Upper lobe of right lung (tissue), 1 donor: ENCODE data around the gene EEF1AKMT3. TPM values are rescaled to one million over a fixed set of nuclear protein-coding genes. Genes with fewer than 3 reads are reported as not detected.

Experiments
- ATAC-seq: fragments of 200-7000 bp; cut with Tn5 transposase; one replicate; pipeline ENCODE4 v1.9.1; 2020; ENCODE audit warnings: mild to moderate bottlenecking, moderate library complexity
- DNase-seq: peaks from one replicate; pipeline ENCODE4 v3.0.0-alpha.2; 2020
- H3K27ac ChIP-seq: fragments of 200-600 bp; one replicate; pipeline ENCODE4 v1.8.0; 2022
- H3K27me3 ChIP-seq: fragments of 200-600 bp; one replicate; pipeline ENCODE4 v1.8.0; 2022; ENCODE audit warnings: mild to moderate bottlenecking
- H3K36me3 ChIP-seq: fragments of 200-600 bp; one replicate; pipeline ENCODE4 v1.8.0; 2022
- H3K4me1 ChIP-seq: fragments of 200-600 bp; one replicate; pipeline ENCODE4 v1.8.0; 2022
- H3K4me3 ChIP-seq: fragments of 200-600 bp; one replicate; pipeline ENCODE4 v1.8.0; 2022; ENCODE audit warnings: mild to moderate bottlenecking
- H3K9me3 ChIP-seq: fragments of 200-600 bp; one replicate; pipeline ENCODE4 v1.8.0; 2022
- intact Hi-C: fragments of 100-400 bp; cut with DNase I; formaldehyde crosslinking; loops from one replicate; pipeline ENCODE4 v1.11.0; 2022
- total RNA-seq: library from RNA; stranded (reverse); fragmentation: NEBNext Ultra II Directional; extraction: Animal tissue kit (Norgen Biotek cat#: 25700); gene quantifications from one replicate; pipeline ENCODE4 v1.2.1, GENCODE V29; 2021
- TF ChIP-seq, protein P1 (sequence below): fragments of 200-600 bp; IDR thresholded peaks from one replicate; pipeline ENCODE4 v1.8.0; 2022; ENCODE audit warnings: antibody characterized with exemption
- donor health status: DM: no; HTN: yes; CAD: no; lungs with severe emphysema.

Gene EEF1AKMT3
- total RNA-seq, 1 donor from 2014 or later: 8.0 TPM

DNA sequence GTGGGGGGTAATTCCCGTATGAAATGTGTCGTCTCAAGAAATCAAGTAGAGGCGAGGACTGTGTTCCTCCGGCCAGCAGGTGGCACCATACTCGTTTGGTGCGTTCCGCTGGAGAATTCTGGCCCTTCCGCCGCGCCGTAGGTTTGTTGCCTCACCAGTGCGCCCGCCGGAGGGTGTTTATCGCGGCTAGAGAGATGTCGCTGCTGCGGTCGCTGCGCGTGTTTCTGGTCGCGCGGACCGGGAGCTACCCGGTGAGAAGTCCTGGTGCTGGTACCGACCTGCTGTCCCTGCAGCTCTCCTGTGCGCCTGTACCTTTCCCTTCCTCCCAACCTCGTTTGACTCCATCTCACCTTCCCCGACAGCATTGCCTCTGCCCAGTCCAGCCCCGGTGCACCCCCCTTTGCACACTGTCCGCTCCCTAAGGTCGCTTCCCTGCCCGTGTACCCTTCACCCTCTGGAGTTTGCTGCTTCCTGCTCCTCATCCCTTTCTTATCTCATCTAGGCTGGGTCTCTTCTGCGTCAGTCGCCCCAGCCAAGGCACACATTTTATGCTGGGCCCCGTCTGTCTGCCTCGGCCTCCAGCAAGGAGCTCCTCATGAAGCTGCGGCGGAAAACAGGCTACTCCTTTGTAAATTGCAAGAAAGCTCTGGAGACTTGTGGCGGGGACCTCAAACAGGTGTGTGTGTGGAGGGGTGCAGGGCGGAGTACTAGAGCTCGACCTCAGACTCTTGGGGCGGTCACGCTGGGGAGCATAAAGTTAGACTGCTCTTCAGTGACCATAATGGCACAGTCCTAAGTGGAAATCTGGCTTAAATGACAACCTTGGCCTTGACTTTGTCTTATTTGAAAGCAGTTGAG, 10.4 kb downstream of the EEF1AKMT3 start, which contains the start of gene TSFM:
Gene TSFM, plus strand, starts transcription at position 180 of the 858 bp plus-strand sequence. Its CDS starts 15 bp downstream, at position 195.
- peak within 1 kb of the TSS; percentile 95 for H3K4me3 ChIP-seq
- intact Hi-C loops: no loop called here
- DNase-seq (peak; percentile 98), ATAC-seq (peak; percentile 99)
- H3K36me3 ChIP-seq: peaks cover 33% of the 10 kb centered on the region
- H3K27ac ChIP-seq: peak within 1 kb of the TSS; percentile 74
- H3K4me1 ChIP-seq: peaks cover 18% of the 10 kb centered on the region
- H3K27me3 ChIP-seq: no peaks in the 10 kb centered on the region
- TF ChIP-seq, protein P1, sequence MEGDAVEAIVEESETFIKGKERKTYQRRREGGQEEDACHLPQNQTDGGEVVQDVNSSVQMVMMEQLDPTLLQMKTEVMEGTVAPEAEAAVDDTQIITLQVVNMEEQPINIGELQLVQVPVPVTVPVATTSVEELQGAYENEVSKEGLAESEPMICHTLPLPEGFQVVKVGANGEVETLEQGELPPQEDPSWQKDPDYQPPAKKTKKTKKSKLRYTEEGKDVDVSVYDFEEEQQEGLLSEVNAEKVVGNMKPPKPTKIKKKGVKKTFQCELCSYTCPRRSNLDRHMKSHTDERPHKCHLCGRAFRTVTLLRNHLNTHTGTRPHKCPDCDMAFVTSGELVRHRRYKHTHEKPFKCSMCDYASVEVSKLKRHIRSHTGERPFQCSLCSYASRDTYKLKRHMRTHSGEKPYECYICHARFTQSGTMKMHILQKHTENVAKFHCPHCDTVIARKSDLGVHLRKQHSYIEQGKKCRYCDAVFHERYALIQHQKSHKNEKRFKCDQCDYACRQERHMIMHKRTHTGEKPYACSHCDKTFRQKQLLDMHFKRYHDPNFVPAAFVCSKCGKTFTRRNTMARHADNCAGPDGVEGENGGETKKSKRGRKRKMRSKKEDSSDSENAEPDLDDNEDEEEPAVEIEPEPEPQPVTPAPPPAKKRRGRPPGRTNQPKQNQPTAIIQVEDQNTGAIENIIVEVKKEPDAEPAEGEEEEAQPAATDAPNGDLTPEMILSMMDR: peak; percentile 92
- H3K9me3 ChIP-seq: no peaks in the 10 kb centered on the region

DNA sequence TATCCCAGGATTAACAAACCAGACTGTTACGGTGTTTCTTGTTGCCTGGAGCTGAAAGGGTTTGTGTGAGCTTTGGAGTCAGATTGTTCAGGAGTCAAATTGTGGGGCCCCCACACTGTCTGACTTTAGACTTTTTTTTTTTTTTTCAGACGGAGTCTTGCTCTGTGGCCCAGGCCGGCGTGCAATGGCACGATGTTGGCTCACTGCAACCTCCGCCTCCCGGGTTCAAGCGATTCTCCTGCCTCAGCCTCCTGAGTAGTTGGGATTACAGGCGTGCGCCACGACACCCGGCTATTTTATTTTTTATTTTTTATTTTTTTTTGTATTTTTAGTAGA, 11.0 kb downstream of the EEF1AKMT3 start:
- H3K9me3 ChIP-seq: no peaks in the 10 kb centered on the region
- H3K36me3 ChIP-seq: peaks cover 39% of the 10 kb centered on the region
- TF ChIP-seq, protein P1: no peak
- no peaks in the 10 kb centered on the region for H3K27me3 ChIP-seq
- intact Hi-C loops: no loop called here
- peak overlapping the region; percentile 95 for H3K4me3 ChIP-seq
- DNase-seq: no peak
- H3K27ac ChIP-seq: peak overlapping the region; percentile 74
- peaks cover 18% of the 10 kb centered on the region for H3K4me1 ChIP-seq
- ATAC-seq: no peak

DNA sequence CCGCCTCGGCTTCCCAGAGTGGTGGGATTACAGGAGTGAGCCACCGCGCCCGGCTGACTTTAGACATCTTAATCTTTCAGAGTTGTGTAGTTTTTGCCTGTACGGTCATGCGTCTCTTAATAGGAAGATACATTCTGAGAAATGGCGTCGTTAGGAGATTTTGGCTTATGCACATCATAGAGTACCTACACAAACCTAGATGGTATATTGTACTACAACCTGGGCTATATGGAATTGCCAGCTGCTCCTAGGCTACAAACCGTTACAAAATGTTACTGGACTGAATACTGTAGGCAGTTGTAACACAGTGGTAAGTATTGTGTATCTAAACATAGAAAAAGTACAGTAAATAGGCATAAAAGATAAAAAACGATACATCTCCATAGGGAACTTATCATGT, 11.4 kb downstream of the EEF1AKMT3 start:
- TF ChIP-seq, protein P1: no peak
- H3K4me3 ChIP-seq: peak overlapping the region; percentile 95
- no peaks in the 10 kb centered on the region for H3K27me3 ChIP-seq
- intact Hi-C loops: no loop called here
- H3K27ac ChIP-seq: no peak overlapping the region
- ATAC-seq: no peak
- H3K36me3 ChIP-seq: peaks cover 42% of the 10 kb centered on the region
- H3K9me3 ChIP-seq: no peaks in the 10 kb centered on the region
- DNase-seq: no peak
- H3K4me1 ChIP-seq: peaks cover 18% of the 10 kb centered on the region

DNA sequence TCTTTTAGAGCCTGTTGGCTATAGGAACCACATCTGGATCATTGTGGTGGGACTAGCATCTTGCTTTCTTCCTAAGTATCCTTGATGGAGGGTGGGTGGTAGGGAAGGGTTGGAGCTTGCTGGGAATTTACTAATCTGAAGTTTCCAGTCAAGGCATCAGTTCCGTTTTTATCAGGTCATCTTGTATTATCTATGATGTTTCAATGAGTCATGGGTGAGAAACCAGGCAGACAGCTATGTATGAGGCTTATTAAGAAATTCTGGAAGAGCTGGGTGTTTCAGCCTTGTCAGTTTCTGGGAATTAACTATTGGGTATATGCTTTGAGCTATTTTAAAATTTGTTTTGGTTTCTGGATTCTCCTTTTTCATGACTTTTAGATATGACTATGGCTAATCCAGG, 21.5 kb downstream of the EEF1AKMT3 start:
- no peak overlapping the region for H3K27ac ChIP-seq
- peaks cover 6% of the 10 kb centered on the region for H3K4me1 ChIP-seq
- TF ChIP-seq, protein P1: no peak
- H3K36me3 ChIP-seq: peaks cover 79% of the 10 kb centered on the region
- no peak overlapping the region for H3K4me3 ChIP-seq
- intact Hi-C loops: no loop called here
- ATAC-seq: no peak
- H3K9me3 ChIP-seq: no peaks in the 10 kb centered on the region
- DNase-seq: no peak
- H3K27me3 ChIP-seq: no peaks in the 10 kb centered on the region

DNA sequence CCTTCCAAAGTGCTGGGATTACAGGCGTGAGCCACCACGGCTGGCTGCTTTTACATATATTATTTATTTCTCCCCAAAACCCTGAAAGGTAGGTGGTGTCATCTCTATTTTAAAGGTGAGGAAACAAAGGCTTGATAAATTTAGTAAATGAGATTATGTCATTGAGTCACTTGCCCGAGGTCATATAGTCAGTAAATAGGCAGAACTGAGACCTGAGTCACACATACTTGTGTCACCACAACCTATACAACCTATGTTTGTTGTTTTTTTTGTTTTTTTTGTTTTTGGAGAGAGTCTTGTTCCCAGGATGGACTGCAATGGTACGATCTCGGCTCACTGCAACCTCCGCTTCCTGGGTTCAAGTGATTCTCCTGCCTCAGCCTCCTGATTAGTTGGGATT, 22.9 kb downstream of the EEF1AKMT3 start:
- TF ChIP-seq, protein P1: no peak
- no peak for ATAC-seq
- intact Hi-C loops: no loop called here

More for the DNA sequence above, 22.9 kb downstream of the EEF1AKMT3 start:
- DNase-seq: no peak
- peaks cover 6% of the 10 kb centered on the region for H3K4me1 ChIP-seq
- no peaks in the 10 kb centered on the region for H3K9me3 ChIP-seq
- H3K36me3 ChIP-seq: peaks cover 79% of the 10 kb centered on the region
- H3K4me3 ChIP-seq: no peak overlapping the region
- no peak overlapping the region for H3K27ac ChIP-seq
- H3K27me3 ChIP-seq: no peaks in the 10 kb centered on the region
